GM18951 (cell line): ENCODE results near the gene CCBE1.

Experiments
- POLR2A ChIP-seq: IDR thresholded peaks from 4 replicates; pipeline ENCODE4 v1.6.1; 2011; ENCODE audit warnings: mild to moderate bottlenecking; ENCODE audit not compliant: insufficient read length, insufficient read depth; ENCODE audit errors: extremely low read depth
- in situ Hi-C: fragments of 300-500 bp; cut with MboI; formaldehyde crosslinking; loops from one replicate; pipeline ENCODE4 v1.12.0; 2022; ENCODE audit warnings: low sequenced_read_pairs, mixed read lengths, inconsistent platforms; ENCODE audit not compliant: unreplicated experiment

Gene CCBE1

GRCh38 chr18:59388817-59389216, 308.4 kb downstream of the CCBE1 start:
- in situ Hi-C loops = no loop called here
- TF ChIP-seq POLR2A = no peak

- TF ChIP-seq POLR2A = no peak
- in situ Hi-C loops = no loop called here
Measured at GRCh38 chr18:59387687-59388565, 309.3 kb downstream of the CCBE1 start.

- in situ Hi-C loops = no loop called here
- no peak for TF ChIP-seq POLR2A
Measured at GRCh38 chr18:59386909-59387686, 310.1 kb downstream of the CCBE1 start.

- in situ Hi-C loops = no loop called here
- no peak for TF ChIP-seq POLR2A
Measured at GRCh38 chr18:59385191-59385590, 312.0 kb downstream of the CCBE1 start.

- TF ChIP-seq POLR2A = no peak
Measured at GRCh38 chr18:59383851-59384250, 313.4 kb downstream of the CCBE1 start.

GRCh38 chr18:59382383-59382782, 314.8 kb downstream of the CCBE1 start:
- no peak for TF ChIP-seq POLR2A
- in situ Hi-C loops = no loop called here

More at GRCh38 chr18:59383851-59384250, 313.4 kb downstream of the CCBE1 start:
- in situ Hi-C loops = no loop called here

- TF ChIP-seq POLR2A = no peak
Measured at GRCh38 chr18:59381949-59382348, 315.3 kb downstream of the CCBE1 start.

More at GRCh38 chr18:59381949-59382348, 315.3 kb downstream of the CCBE1 start:
- in situ Hi-C loops = no loop called here
